HCT116 (cell line): Measurements from ENCODE around the gene VMAC. TPM values are rescaled to one million over a fixed set of nuclear protein-coding genes. Genes with fewer than 3 reads are reported as not detected.

ENCODE experiments used
- ATAC-seq: fragments of 200-7000 bp; cut with Tn5 transposase; 2 replicates; pipeline ENCODE4 v1.9.1; 2020; ENCODE audit warnings: mild to moderate bottlenecking, moderate library complexity
- BruUV-seq: library from RNA; stranded (reverse); fragments of 400-500 nt; replicated peaks from 2 replicates; lab custom pipeline; 2021; lab: Mats Ljungman, UMichigan
- CTCF ChIA-PET: fragments of 300-600 bp; sonication (Branson Sonifier 250); formaldehyde crosslinking; loops from one replicate; lab custom pipeline; 2021; ENCODE audit warnings: antibody characterized with exemption; lab: Charles Lee
- POLR2A ChIA-PET: fragments of 300-600, 350-600 bp; sonication (Branson Sonifier 250); formaldehyde crosslinking; loops from one replicate; lab custom pipeline; 2021; ENCODE audit warnings: antibody characterized with exemption; lab: Charles Lee
- RAD21 ChIA-PET, 2 experiments: fragments of 300-600 bp; sonication (Branson Sonifier 250); formaldehyde crosslinking; loops; one replicate each; lab custom pipeline; 2023; ENCODE audit warnings: low total read pairs in 2 of 2; ENCODE audit not compliant: uncharacterized antibody in 2 of 2, unreplicated experiment in 2 of 2, low non-redundant PET in 1 of 2; lab: Charles Lee
- DNase-seq: peaks from one replicate; pipeline ENCODE4 v3.0.0-alpha.2; 2010; ENCODE audit warnings: low read depth, low spot score
- H2AFZ ChIP-seq: fragments of 200-600 bp; shearing (Covaris generic), sonication (generic); 2 replicates; pipeline ENCODE4 v1.6.1; 2017; ENCODE audit warnings: low read depth, mixed run types, mixed read lengths, antibody characterized with exemption, low read length; ENCODE audit not compliant: poor library complexity, severe bottlenecking
- H3K27ac ChIP-seq: 2 replicates; pipeline ENCODE4 v1.5.1; 2012; ENCODE audit warnings: low read depth, low read length
- H3K27me3 ChIP-seq: fragments of 200-600 bp; sonication (generic); 2 replicates; pipeline ENCODE4 v1.6.1; 2016; ENCODE audit warnings: mixed run types, low read length, mixed read lengths; ENCODE audit not compliant: insufficient read depth
- H3K36me3 ChIP-seq, 2 experiments: fragments of 200-500 bp in 1 of 2; fragments of 200-600 bp in 1 of 2; sonication (Bioruptor generic) in 1 of 2; sonication (generic) in 1 of 2; 2 replicates each; pipeline versions ENCODE4 v1.5.1 to v1.6.1; 2014 to 2016; ENCODE audit warnings: low read length in 2 of 2, inconsistent platforms in 1 of 2, mixed read lengths in 1 of 2, mixed run types in 1 of 2; ENCODE audit not compliant: insufficient read depth in 2 of 2, control insufficient read depth in 1 of 2
- H3K4me1 ChIP-seq, 2 experiments: fragments of 200-600 bp in 1 of 2; sonication (generic) in 1 of 2; 2 replicates each; pipeline versions ENCODE4 v1.5.1 to v1.6.1; 2012 to 2017; ENCODE audit warnings: low read length in 2 of 2, inconsistent platforms in 1 of 2, mild to moderate bottlenecking in 1 of 2, mixed read lengths in 1 of 2, mixed run types in 1 of 2, moderate library complexity in 1 of 2; ENCODE audit not compliant: insufficient read depth in 2 of 2, control insufficient read depth in 1 of 2
- H3K4me2 ChIP-seq: fragments of 200-600 bp; sonication (generic); 2 replicates; pipeline ENCODE4 v1.6.1; 2017; ENCODE audit warnings: mixed run types, low read length, mixed read lengths
- H3K4me3 ChIP-seq, 2 experiments: fragments of 200-600 bp in 1 of 2; sonication (generic) in 1 of 2; replicated peaks in 1 of 2; 2 replicates each; pipeline ENCODE4 v1.5.1; 2011 to 2016; ENCODE audit warnings: low read length in 2 of 2, control low read depth in 1 of 2, low read depth in 1 of 2, mild to moderate bottlenecking in 1 of 2, mixed read lengths in 1 of 2, mixed run types in 1 of 2
- H3K79me2 ChIP-seq: fragments of 200-600 bp; sonication (generic); 2 replicates; pipeline ENCODE4 v1.6.1; 2017; ENCODE audit warnings: mild to moderate bottlenecking, mixed run types, low read length, moderate library complexity, mixed read lengths; ENCODE audit not compliant: insufficient read depth
- H3K9ac ChIP-seq: fragments of 200-600 bp; sonication (generic); 2 replicates; pipeline ENCODE4 v1.6.1; 2016; ENCODE audit warnings: low read length, mixed read lengths
- H3K9me2 ChIP-seq: fragments of 200-600 bp; sonication (generic), shearing (Covaris generic); 2 replicates; pipeline ENCODE4 v1.6.1; 2017; ENCODE audit warnings: mixed run types, mild to moderate bottlenecking, moderate library complexity; ENCODE audit not compliant: insufficient read depth
- H3K9me3 ChIP-seq, 2 experiments: fragments of 200-500 bp in 1 of 2; fragments of 200-600 bp in 1 of 2; sonication (Bioruptor generic) in 1 of 2; sonication (generic) in 1 of 2; 2 replicates each; pipeline ENCODE4 v1.6.1; 2014 to 2017; ENCODE audit warnings: low read length in 2 of 2, mixed read lengths in 2 of 2, inconsistent platforms in 1 of 2, low read depth in 1 of 2, mild to moderate bottlenecking in 1 of 2, mixed run types in 1 of 2, moderate library complexity in 1 of 2; ENCODE audit not compliant: control insufficient read depth in 1 of 2, insufficient read depth in 1 of 2
- H4K20me1 ChIP-seq: fragments of 200-600 bp; sonication (generic), shearing (Covaris generic); 2 replicates; pipeline ENCODE4 v1.6.1; 2017; ENCODE audit warnings: mixed run types, mild to moderate bottlenecking, moderate library complexity; ENCODE audit not compliant: insufficient read depth
- CTCF ChIP-seq, 3 experiments: fragments of 200-600 bp in 1 of 3; sonication (generic) in 1 of 3; IDR thresholded peaks in 2 of 3; conservative IDR thresholded peaks in 1 of 3; 2 replicates each; pipeline ENCODE4 v1.5.1; 2012 to 2017; ENCODE audit warnings: low read depth in 2 of 3, low read length in 2 of 3, antibody characterized with exemption in 1 of 3, borderline replicate concordance in 1 of 3, control low read depth in 1 of 3, mild to moderate bottlenecking in 1 of 3, mixed read lengths in 1 of 3, mixed run types in 1 of 3, moderate library complexity in 1 of 3; ENCODE audit not compliant: insufficient read depth in 1 of 3
- EZH2phosphoT487 ChIP-seq: fragments of 200-600 bp; IDR thresholded peaks from 2 replicates; pipeline ENCODE4 v1.6.1; 2018; ENCODE audit warnings: antibody characterized with exemption, borderline replicate concordance
- MAX ChIP-seq: IDR thresholded peaks from 2 replicates; pipeline ENCODE4 v1.6.1; 2012
- ZNF274 ChIP-seq: fragments of 200-500 bp; sonication (Bioruptor generic); IDR thresholded peaks from 2 replicates; pipeline ENCODE4 v1.6.1; 2014; ENCODE audit warnings: mild to moderate bottlenecking, low read depth, low read length, inconsistent platforms
- intact Hi-C: fragments of 100-400 bp; cut with micrococcal nuclease; formaldehyde crosslinking; loops from 2 replicates; pipeline ENCODE4 v1.10.0; 2022
- total RNA-seq: library from RNA; stranded (reverse); gene quantifications from one replicate; pipeline ENCODE4 v1.2.1, GENCODE V29; 2021; ENCODE audit not compliant: unreplicated experiment

VMAC gene
- total RNA-seq, 1 experiment from 2014 or later, result 2.1 TPM

GRCh38 chr19:5948752-5949564 is 44.3 kb downstream of the VMAC start:
- Histone ChIP-seq H3K9me2 (no peaks in the 10 kb centered on the region), H2AFZ (no peak overlapping the region), H3K4me3 (no peak overlapping the region), H3K4me2 (no peak overlapping the region), H3K4me1 (no peaks in the 10 kb centered on the region), H3K9ac (no peak overlapping the region), H3K27me3 (no peaks in the 10 kb centered on the region), H3K36me3 (peaks cover 0 to 23% of the 10 kb centered on the region in 2 experiments; a peak in 1 of 4 replicates), H3K27ac (no peak overlapping the region), H3K9me3 (no peaks in the 10 kb centered on the region), H4K20me1 (peaks cover 9% of the 10 kb centered on the region; the same call in 1 of the 2 replicates), H3K79me2 (peaks cover 96% of the 10 kb centered on the region)
- ATAC-seq (no peak), DNase-seq (no peak)
- intact Hi-C loops, result no loop called here
- POLR2A ChIA-PET, result no interaction called here
- CTCF ChIA-PET, result no interaction called here
- RAD21 ChIA-PET, result interaction anchor here in 1 of 2 experiments (0.7 kb wide), 1 partner anchor 181 kb away, joined by 3 read pairs; no protein-coding TSS in a partner anchor
- BruUV-seq, result no TSS peak
- TF ChIP-seq EZH2phosphoT487 (no peak), MAX (no peak), ZNF274 (no peak), CTCF (IDR thresholded peaks at IDR 0.05 in 2 of 3, conservative IDR thresholded peaks at IDR 0.05 in 1 of 3; ENCODE audit: borderline replicate concordance in 1 of 3, insufficient read depth in 1 of 3, low read depth in 2 of 3, low read length in 2 of 3) (no peak)
